Measurements from ENCODE around the gene MRPS16. TPM values are rescaled to one million over a fixed set of nuclear protein-coding genes. Genes with fewer than 3 reads are reported as not detected.
"Not testable (repeated sequence)": the region's sequence is repeated elsewhere in the genome, so short reads cannot be mapped to it uniquely, and the experiment has no call there.

MRPS16 gene
- total RNA-seq, 1 donor from 2014 or later = 89.2 TPM

- DNase-seq = no peak
- TF ChIP-seq CTCF (IDR thresholded peaks at IDR 0.05; ENCODE audit: partially characterized antibody, unreplicated experiment) = no peak
- H3K36me3 Mint-ChIP-seq (ENCODE audit: unreplicated experiment) = peaks cover 4% of the 10 kb centered on the region
- no peak overlapping the region for H3K27ac Mint-ChIP-seq (ENCODE audit: unreplicated experiment)
- H3K9me3 Mint-ChIP-seq (ENCODE audit: unreplicated experiment) = no peaks in the 10 kb centered on the region
- no peak overlapping the region for H3K4me3 Mint-ChIP-seq (ENCODE audit: unreplicated experiment)
- no peaks in the 10 kb centered on the region for H3K4me1 Mint-ChIP-seq (ENCODE audit: low read depth, unreplicated experiment)
- H3K27me3 Mint-ChIP-seq (ENCODE audit: unreplicated experiment) = peaks cover 1% of the 10 kb centered on the region
These were observed 9.0 kb upstream of the MRPS16 start for GRCh38 chr10:73261362-73261995.

GRCh38 chr10:73258612-73259011 is 6.2 kb upstream of the MRPS16 start:
- H3K4me3 Mint-ChIP-seq (ENCODE audit: unreplicated experiment); H3K36me3 Mint-ChIP-seq (ENCODE audit: unreplicated experiment); H3K27me3 Mint-ChIP-seq (ENCODE audit: unreplicated experiment); H3K4me1 Mint-ChIP-seq (ENCODE audit: low read depth, unreplicated experiment); H3K27ac Mint-ChIP-seq (ENCODE audit: unreplicated experiment); H3K9me3 Mint-ChIP-seq (ENCODE audit: unreplicated experiment); DNase-seq: not testable (repeated sequence)

GRCh38 chr10:73253225-73253555 is 746 bp upstream of the MRPS16 start:
- no peak for TF ChIP-seq CTCF (IDR thresholded peaks at IDR 0.05; ENCODE audit: partially characterized antibody, unreplicated experiment)
- Mint-ChIP-seq H3K9me3 (ENCODE audit: unreplicated experiment) (peaks cover 7% of the 10 kb centered on the region), H3K4me3 (ENCODE audit: unreplicated experiment) (peak overlapping the region; percentile 95), H3K4me1 (ENCODE audit: low read depth, unreplicated experiment) (peaks cover 5% of the 10 kb centered on the region), H3K36me3 (ENCODE audit: unreplicated experiment) (peaks cover under 1% of the 10 kb centered on the region), H3K27ac (ENCODE audit: unreplicated experiment) (peak overlapping the region; percentile 94), H3K27me3 (ENCODE audit: unreplicated experiment) (peaks cover 9% of the 10 kb centered on the region)
- no peak for DNase-seq

DNA sequence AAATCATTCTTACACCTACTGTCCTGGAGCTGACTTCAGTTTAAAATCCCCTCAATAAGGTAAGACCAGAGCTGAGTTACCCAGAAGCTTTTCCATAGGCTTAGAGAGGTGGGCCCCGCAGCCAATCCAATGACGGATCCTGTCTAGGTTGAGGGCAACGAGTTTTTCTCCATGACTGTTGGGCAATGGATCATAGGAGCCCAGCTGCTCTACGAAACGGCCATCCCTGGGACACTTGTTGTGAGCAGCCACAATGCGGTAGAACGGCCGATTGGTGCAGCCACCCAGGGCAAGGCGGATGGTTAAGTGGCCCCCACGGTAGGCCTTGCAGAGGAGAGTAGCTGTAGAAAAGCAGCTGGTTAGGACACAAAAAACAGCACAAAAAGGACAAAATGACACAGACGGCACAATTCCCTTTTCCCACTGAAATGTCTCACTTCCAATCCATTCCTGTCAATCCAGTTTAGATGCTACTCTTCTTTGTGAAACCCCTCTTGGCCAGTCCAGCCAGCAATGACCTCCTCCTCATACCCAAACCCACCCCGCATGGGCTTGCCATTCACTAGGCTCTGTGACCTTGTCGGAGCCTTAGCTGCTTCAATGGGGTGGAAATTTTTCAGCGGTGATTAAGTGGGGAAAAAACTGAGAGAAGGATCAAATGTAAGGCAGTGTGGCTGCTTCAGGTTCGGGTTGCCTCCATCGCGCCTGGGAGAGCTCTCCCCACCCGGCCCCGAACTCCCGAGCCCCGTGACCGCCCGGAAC is 580 bp downstream of the MRPS16 start:
- H3K27me3 Mint-ChIP-seq (ENCODE audit: unreplicated experiment) = peaks cover 9% of the 10 kb centered on the region
- H3K4me1 Mint-ChIP-seq (ENCODE audit: low read depth, unreplicated experiment) = peaks cover 9% of the 10 kb centered on the region
- DNase-seq = no peak
- H3K36me3 Mint-ChIP-seq (ENCODE audit: unreplicated experiment) = no peaks in the 10 kb centered on the region
- peak overlapping the region; percentile 95 for H3K4me3 Mint-ChIP-seq (ENCODE audit: unreplicated experiment)
- peaks cover 7% of the 10 kb centered on the region for H3K9me3 Mint-ChIP-seq (ENCODE audit: unreplicated experiment)
- H3K27ac Mint-ChIP-seq (ENCODE audit: unreplicated experiment) = peak overlapping the region; percentile 94
- TF ChIP-seq CTCF (IDR thresholded peaks at IDR 0.05; ENCODE audit: partially characterized antibody, unreplicated experiment) = no peak

DNA sequence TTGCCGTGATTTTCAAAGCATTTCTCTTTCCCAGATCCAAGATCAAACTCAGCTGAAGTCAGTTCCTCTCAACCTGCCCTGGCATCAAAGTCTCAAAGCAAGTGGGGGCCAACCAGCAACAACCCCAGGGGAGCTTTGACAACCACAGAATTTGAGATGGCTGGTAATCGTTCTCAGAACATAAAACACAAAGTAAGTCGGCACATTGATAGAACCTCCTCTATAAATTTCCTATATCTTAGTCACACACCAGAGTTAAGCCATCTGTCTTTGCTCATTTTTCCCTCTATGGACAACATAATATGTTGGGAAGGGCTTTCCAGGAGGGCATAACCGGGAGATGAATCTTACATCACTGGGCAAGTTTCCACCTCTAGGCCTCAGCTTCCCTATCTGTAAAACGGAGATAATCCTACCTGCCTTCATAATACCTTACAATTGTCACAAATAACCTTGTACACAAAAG is 4.2 kb downstream of the MRPS16 start:
- H3K4me3 Mint-ChIP-seq (ENCODE audit: unreplicated experiment) = peak overlapping the region; percentile 99
- peaks cover 7% of the 10 kb centered on the region for H3K27me3 Mint-ChIP-seq (ENCODE audit: unreplicated experiment)
- no peaks in the 10 kb centered on the region for H3K36me3 Mint-ChIP-seq (ENCODE audit: unreplicated experiment)
- H3K9me3 Mint-ChIP-seq (ENCODE audit: unreplicated experiment) = peaks cover 8% of the 10 kb centered on the region
- H3K27ac Mint-ChIP-seq (ENCODE audit: unreplicated experiment) = peak overlapping the region; percentile 90
- no peak for DNase-seq
- peaks cover 19% of the 10 kb centered on the region for H3K4me1 Mint-ChIP-seq (ENCODE audit: low read depth, unreplicated experiment)
- no peak for TF ChIP-seq CTCF (IDR thresholded peaks at IDR 0.05; ENCODE audit: partially characterized antibody, unreplicated experiment)
